Endothelial cell of umbilical vein (primary cell): ENCODE data around the gene HELZ2. TPM values are rescaled to one million over a fixed set of nuclear protein-coding genes. Genes with fewer than 3 reads are reported as not detected.

ENCODE experiments used
- BruUV-seq: library from RNA; stranded (reverse); fragments of 400-500 nt; replicated peaks from 2 replicates; lab custom pipeline; 2021; lab: Mats Ljungman, UMichigan
- CTCF ChIA-PET: fragments of 300-600, 350-600 bp; sonication (Branson Sonifier 250); formaldehyde crosslinking; loops from one replicate; lab custom pipeline; 2021; ENCODE audit warnings: antibody characterized with exemption, inconsistent platforms; lab: Charles Lee
- POLR2A ChIA-PET: fragments of 300-600, 350-600 bp; sonication (Branson Sonifier 250); formaldehyde crosslinking; loops from one replicate; lab custom pipeline; 2021; ENCODE audit warnings: antibody characterized with exemption, inconsistent platforms; lab: Charles Lee
- DNase-seq: peaks from one replicate; pipeline ENCODE4 v3.0.0-alpha.2; 2011; ENCODE audit warnings: low read depth, low spot score
- FAIRE-seq: peaks from 2 replicates; lab custom pipeline; 2011; peaks lifted over from hg19 to GRCh38; lab: Jason Lieb, UNC
- H2AFZ ChIP-seq: 2 replicates; pipeline ENCODE4 v1.6.0; 2012; ENCODE audit warnings: low read depth, low read length, control low read depth, inconsistent platforms
- H3K27ac ChIP-seq: 2 replicates; pipeline ENCODE4 v1.5.1; 2011; ENCODE audit warnings: low read depth, mild to moderate bottlenecking, control low read depth, low read length, moderate library complexity; ENCODE audit not compliant: insufficient read depth
- H3K27me3 ChIP-seq, 2 experiments: 2 replicates each; pipeline versions ENCODE4 v1.6.0 to v1.6.1; 2011; ENCODE audit warnings: low read length in 2 of 2, mixed read lengths in 1 of 2; ENCODE audit not compliant: control insufficient read depth in 2 of 2, insufficient read depth in 2 of 2
- H3K36me3 ChIP-seq, 2 experiments: 2 replicates in 1 of 2; 3 replicates in 1 of 2; pipeline ENCODE4 v1.5.1; 2011; ENCODE audit warnings: low read length in 2 of 2, mild to moderate bottlenecking in 1 of 2, moderate library complexity in 1 of 2; ENCODE audit not compliant: control insufficient read depth in 2 of 2, insufficient read depth in 2 of 2; ENCODE audit errors: extremely low read depth in 1 of 2
- H3K4me1 ChIP-seq: 3 replicates; pipeline ENCODE4 v1.5.1; 2011; ENCODE audit warnings: mild to moderate bottlenecking, low read length; ENCODE audit not compliant: control insufficient read depth, insufficient read depth; ENCODE audit errors: extremely low read depth
- H3K4me2 ChIP-seq: 2 replicates; pipeline ENCODE4 v1.6.1; 2011; ENCODE audit warnings: low read length, control low read depth, mixed read lengths; ENCODE audit not compliant: insufficient read depth
- H3K4me3 ChIP-seq, 3 experiments: fragments of 200-600 bp in 1 of 3; sonication (generic), shearing (Covaris generic) in 1 of 3; replicated peaks in 1 of 3; 2 replicates each; pipeline ENCODE4 v1.5.1; 2011 to 2016; ENCODE audit warnings: control low read depth in 3 of 3, low read length in 3 of 3, mild to moderate bottlenecking in 2 of 3, inconsistent platforms in 1 of 3, low read depth in 1 of 3, moderate library complexity in 1 of 3; ENCODE audit not compliant: insufficient read depth in 1 of 3
- H3K79me2 ChIP-seq: 2 replicates; pipeline ENCODE4 v1.6.0; 2012; ENCODE audit warnings: low read length, inconsistent platforms; ENCODE audit not compliant: control insufficient read depth, insufficient read depth
- H3K9ac ChIP-seq: replicated peaks from 2 replicates; pipeline ENCODE3; 2011; ENCODE audit warnings: low read length, control low read depth; ENCODE audit not compliant: insufficient read depth; ENCODE audit errors: extremely low read depth
- H3K9me1 ChIP-seq: replicated peaks from 3 replicates; pipeline ENCODE4 v1.6.0; 2011; ENCODE audit warnings: mild to moderate bottlenecking, low read length; ENCODE audit not compliant: control insufficient read depth, insufficient read depth; ENCODE audit errors: extremely low read depth
- H3K9me3 ChIP-seq: replicated peaks from 2 replicates; pipeline ENCODE4 v1.5.1; 2012; ENCODE audit warnings: low read length, inconsistent platforms; ENCODE audit not compliant: control insufficient read depth, insufficient read depth
- H4K20me1 ChIP-seq: replicated peaks from 2 replicates; pipeline ENCODE3; 2011; ENCODE audit warnings: mild to moderate bottlenecking, low read length; ENCODE audit not compliant: control insufficient read depth, insufficient read depth; ENCODE audit errors: extremely low read depth
- EZH2 ChIP-seq: IDR thresholded peaks from 2 replicates; pipeline ENCODE4 v1.6.1; 2012; ENCODE audit warnings: borderline replicate concordance, low read depth, mild to moderate bottlenecking, moderate library complexity, low read length, inconsistent platforms; ENCODE audit not compliant: severe bottlenecking
- FOS ChIP-seq: IDR thresholded peaks from 2 replicates; pipeline ENCODE4 v1.6.1; 2011; ENCODE audit warnings: mild to moderate bottlenecking, low read length, moderate library complexity, borderline replicate concordance; ENCODE audit not compliant: insufficient read depth
- GATA2 ChIP-seq: IDR thresholded peaks from 2 replicates; pipeline ENCODE4 v1.7.0; 2011; ENCODE audit warnings: low read depth, mild to moderate bottlenecking, moderate library complexity, mixed read lengths, low read length; ENCODE audit not compliant: insufficient read length, insufficient read depth
- JUN ChIP-seq: IDR thresholded peaks from 2 replicates; pipeline ENCODE4 v1.6.1; 2011; ENCODE audit warnings: borderline replicate concordance, low read depth; ENCODE audit not compliant: insufficient read length, insufficient read depth
- MYC ChIP-seq: IDR thresholded peaks from one replicate; pipeline ENCODE4 v1.6.1; 2011; ENCODE audit warnings: mild to moderate bottlenecking, low read depth, low read length
- POLR2A ChIP-seq: IDR thresholded peaks from 2 replicates; pipeline ENCODE4 v1.6.1; 2012; ENCODE audit warnings: low read depth, mild to moderate bottlenecking, control low read depth, low read length
- POLR2AphosphoS5 ChIP-seq: IDR thresholded peaks from 2 replicates; pipeline ENCODE4 v1.6.1; 2012; ENCODE audit warnings: low read depth, mild to moderate bottlenecking, control low read depth, low read length, moderate library complexity; ENCODE audit not compliant: insufficient read depth
- dilution Hi-C: fragments of 300-500 bp; cut with MboI; formaldehyde crosslinking; loops from one replicate; pipeline ENCODE4 v1.15.0; 2019; ENCODE audit warnings: low sequenced_read_pairs; ENCODE audit not compliant: extremely low pct_ligation_motif_present
- intact Hi-C: fragments of 100-400 bp; cut with micrococcal nuclease; formaldehyde crosslinking; loops from one replicate; pipeline ENCODE4 v1.10.0; 2022
- polyA plus RNA-seq, 4 experiments: library from polyadenylated mRNA; depleted of rRNA in 3 of 4; stranded (reverse) in 3 of 4; unstranded in 1 of 4; fragments of >200 nt; gene quantifications; 2 replicates each; pipeline versions ENCODE4 v1.2.1 to v1.2.3, GENCODE V29; 2011 to 2012; ENCODE audit warnings: missing spikeins in 1 of 4
- total RNA-seq: library from RNA; stranded (reverse); gene quantifications from 2 replicates; pipeline ENCODE4 v1.2.3, GENCODE V29; 2021
- TF ChIP-seq, protein P1 (sequence below): IDR thresholded peaks from 2 replicates; pipeline ENCODE4 v1.6.1; 2011; ENCODE audit not compliant: insufficient read depth, insufficient read length
- TF ChIP-seq, protein P2 (sequence below), 2 donors: IDR thresholded peaks; 1 replicate in 1 of 2; 2 replicates in 1 of 2; pipeline ENCODE4 v1.5.1; 2011; ENCODE audit warnings: low read length in 2 of 2, mild to moderate bottlenecking in 2 of 2, moderate library complexity in 2 of 2, control low read depth in 1 of 2, inconsistent platforms in 1 of 2, low read depth in 1 of 2; ENCODE audit not compliant: insufficient read depth in 1 of 2; ENCODE audit errors: extremely low read depth in 1 of 2

HELZ2 gene
- total and polyA plus RNA-seq, 2 donors (not counting 3 experiments of a cell fraction or from before 2014, with no cell fraction given) = 10.6 to 33.2 TPM

DNA sequence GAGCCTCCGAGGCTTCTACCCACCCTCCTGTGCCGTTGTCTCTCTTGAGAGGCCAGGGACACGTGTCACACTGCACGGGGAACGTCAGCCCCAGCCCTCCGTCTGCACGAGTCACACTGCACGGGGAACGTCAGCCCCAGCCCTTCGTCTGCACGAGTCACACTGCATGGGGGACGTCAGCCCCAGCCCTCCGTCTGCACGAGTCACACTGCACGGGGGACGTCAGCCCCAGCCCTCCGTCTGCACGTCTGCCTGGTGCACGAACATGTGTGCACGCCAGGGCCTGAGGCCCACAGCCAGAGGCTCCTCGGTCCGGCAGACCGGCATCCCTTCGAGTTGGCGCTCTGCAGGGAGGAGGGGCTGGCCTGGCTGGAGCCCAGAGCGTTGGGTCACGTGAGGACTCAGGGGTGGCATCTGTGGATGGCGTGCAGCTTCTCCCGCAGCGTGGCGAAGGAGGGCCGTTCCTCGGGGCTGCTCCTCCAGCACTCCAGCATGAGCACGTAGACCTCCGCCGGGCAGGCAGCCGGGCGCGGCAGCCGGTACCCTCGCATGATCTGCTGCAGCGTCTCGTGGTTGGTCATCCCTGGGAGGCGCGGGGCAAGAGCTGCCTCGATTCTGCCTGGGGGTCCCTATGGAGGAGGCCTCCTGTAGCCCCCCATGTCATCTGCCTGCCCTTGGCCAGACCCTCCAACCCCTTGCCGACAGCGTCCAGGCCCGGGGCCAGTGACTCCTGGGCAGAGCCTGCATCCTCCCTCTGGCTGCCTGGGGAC is 33.4 kb downstream of the HELZ2 start:
- FAIRE-seq (no peak), DNase-seq (no peak)
- intact Hi-C loops = no loop called here
- Histone ChIP-seq H3K9me1 (no peaks in the 10 kb centered on the region), H3K27me3 (no peaks in the 10 kb centered on the region), H3K27ac (no peak overlapping the region), H3K9me3 (no peaks in the 10 kb centered on the region), H3K9ac (no peak overlapping the region), H3K79me2 (no peaks in the 10 kb centered on the region), H3K36me3 (no peaks in the 10 kb centered on the region), H3K4me2 (no peak overlapping the region), H4K20me1 (no peaks in the 10 kb centered on the region), H2AFZ (no peak overlapping the region), H3K4me3 (no peak overlapping the region), H3K4me1 (no peaks in the 10 kb centered on the region)
- ChIA-PET CTCF (interaction anchor here (1.2 to 4.9 kb wide), 2 partner anchors 318 to 434 kb away, joined by 5 to 89 read pairs; no protein-coding TSS in a partner anchor), POLR2A (no interaction called here)
- dilution Hi-C loops = no loop called here
- BruUV-seq = no TSS peak
- TF ChIP-seq GATA2 (no peak), POLR2A (no peak), FOS (no peak), POLR2AphosphoS5 (no peak), MYC (no peak), EZH2 (no peak), JUN (no peak)
- TF ChIP-seq, protein P1, sequence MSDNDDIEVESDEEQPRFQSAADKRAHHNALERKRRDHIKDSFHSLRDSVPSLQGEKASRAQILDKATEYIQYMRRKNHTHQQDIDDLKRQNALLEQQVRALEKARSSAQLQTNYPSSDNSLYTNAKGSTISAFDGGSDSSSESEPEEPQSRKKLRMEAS = no peak
- TF ChIP-seq, protein P2, sequence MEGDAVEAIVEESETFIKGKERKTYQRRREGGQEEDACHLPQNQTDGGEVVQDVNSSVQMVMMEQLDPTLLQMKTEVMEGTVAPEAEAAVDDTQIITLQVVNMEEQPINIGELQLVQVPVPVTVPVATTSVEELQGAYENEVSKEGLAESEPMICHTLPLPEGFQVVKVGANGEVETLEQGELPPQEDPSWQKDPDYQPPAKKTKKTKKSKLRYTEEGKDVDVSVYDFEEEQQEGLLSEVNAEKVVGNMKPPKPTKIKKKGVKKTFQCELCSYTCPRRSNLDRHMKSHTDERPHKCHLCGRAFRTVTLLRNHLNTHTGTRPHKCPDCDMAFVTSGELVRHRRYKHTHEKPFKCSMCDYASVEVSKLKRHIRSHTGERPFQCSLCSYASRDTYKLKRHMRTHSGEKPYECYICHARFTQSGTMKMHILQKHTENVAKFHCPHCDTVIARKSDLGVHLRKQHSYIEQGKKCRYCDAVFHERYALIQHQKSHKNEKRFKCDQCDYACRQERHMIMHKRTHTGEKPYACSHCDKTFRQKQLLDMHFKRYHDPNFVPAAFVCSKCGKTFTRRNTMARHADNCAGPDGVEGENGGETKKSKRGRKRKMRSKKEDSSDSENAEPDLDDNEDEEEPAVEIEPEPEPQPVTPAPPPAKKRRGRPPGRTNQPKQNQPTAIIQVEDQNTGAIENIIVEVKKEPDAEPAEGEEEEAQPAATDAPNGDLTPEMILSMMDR (IDR thresholded peaks at IDR 0.05; ENCODE audit: extremely low read depth in 1 of 2, insufficient read depth in 1 of 2, low read depth in 1 of 2, low read length in 2 of 2) = no peak
